ENCODE data around the gene ANO1. TPM values are rescaled to one million over a fixed set of nuclear protein-coding genes. Genes with fewer than 3 reads are reported as not detected.
"Not testable (repeated sequence)": the region's sequence is repeated elsewhere in the genome, so short reads cannot be mapped to it uniquely, and the experiment has no call there.

ANO1 gene
- total RNA-seq, 1 donor from 2014 or later = not detected

- no peak for DNase-seq (ENCODE audit: low read depth)
Observed at GRCh38 chr11:70186420-70186819, 108.3 kb downstream of the ANO1 start.

DNA sequence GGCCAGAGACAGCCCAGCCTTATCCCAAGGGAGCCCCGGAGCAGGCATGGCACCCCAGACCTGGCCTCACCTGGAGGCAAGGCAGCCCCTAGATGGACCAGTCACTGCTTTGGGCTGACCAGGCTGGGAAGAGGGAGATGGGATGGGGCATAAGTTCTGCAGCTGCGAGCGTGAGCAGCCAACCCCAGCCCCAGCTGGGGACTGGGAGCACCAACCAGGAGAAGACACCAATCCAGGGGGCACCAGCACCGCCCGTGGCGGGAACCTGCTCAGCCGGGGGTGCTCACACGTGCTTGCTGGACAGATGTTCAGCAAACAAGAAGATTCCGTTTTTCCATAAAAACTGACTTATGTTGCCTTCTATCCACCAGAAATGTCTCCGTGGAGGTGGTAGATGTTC, 108.8 kb downstream of the ANO1 start:
- DNase-seq (ENCODE audit: low read depth) = no peak

GRCh38 chr11:70187771-70188170, 109.7 kb downstream of the ANO1 start:
- DNase-seq (ENCODE audit: low read depth) = no peak

DNA sequence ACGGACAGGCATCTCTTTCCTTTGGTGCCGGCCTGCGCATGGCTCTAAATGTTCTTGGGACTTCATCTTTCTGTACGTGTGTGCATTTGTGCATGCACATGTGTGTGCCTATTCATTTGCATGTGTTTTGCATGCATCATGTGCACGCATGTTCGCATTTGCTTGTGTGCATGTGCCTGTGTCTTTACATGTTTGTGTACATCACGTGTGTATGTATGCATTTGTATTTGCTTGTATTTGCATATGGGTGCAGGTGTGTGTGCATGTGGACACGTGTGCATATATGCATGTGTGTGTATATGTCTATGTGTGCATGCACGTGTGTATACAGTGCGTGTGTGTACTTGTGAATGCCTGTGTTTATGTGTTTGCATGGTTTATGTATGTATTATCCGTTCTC, 111.5 kb downstream of the ANO1 start:
- no peak for DNase-seq (ENCODE audit: low read depth)

DNA sequence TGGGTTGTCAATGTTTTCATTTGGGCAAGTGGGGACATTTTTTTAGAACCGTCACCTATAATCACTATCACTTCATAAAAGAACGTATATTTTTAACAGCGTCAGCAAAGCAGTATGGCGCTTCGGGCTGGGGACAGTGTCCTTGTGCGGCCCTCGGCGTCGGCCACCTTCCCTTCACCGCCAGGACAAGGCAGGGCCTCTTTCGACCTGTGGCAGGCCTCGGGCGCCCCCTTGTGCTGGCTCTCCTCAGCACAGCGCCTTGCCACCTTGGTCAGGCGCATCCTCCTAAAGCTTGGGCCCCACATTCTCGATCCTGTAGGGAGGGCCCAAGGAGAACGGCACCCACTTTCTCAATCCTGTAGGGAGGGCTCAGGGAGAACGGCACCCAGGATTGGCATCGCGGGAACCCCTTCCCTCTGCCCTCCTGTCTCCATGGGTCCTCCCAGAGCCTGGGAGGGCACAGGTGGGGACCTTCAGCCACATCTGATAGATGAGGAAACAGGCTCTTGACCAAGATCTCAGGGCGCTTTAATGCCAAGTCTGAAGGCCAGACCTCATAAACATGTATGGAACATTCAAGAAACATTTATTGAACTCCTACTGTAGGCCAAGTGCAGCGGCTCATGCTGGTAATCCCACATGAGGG, 113.5 kb downstream of the ANO1 start:
- DNase-seq (ENCODE audit: low read depth) = peak; percentile 48

- peak; percentile 18 for DNase-seq (ENCODE audit: low read depth)
Observed at GRCh38 chr11:70192666-70193410, 114.7 kb downstream of the ANO1 start.

GRCh38 chr11:70193411-70194292, 115.5 kb downstream of the ANO1 start:
- no peak for DNase-seq (ENCODE audit: low read depth)

- no peak for DNase-seq (ENCODE audit: low read depth)
Observed at GRCh38 chr11:70194792-70195791, 117.0 kb downstream of the ANO1 start.

GRCh38 chr11:70200212-70200844, 122.2 kb downstream of the ANO1 start:
- no peak for DNase-seq (ENCODE audit: low read depth)

DNA sequence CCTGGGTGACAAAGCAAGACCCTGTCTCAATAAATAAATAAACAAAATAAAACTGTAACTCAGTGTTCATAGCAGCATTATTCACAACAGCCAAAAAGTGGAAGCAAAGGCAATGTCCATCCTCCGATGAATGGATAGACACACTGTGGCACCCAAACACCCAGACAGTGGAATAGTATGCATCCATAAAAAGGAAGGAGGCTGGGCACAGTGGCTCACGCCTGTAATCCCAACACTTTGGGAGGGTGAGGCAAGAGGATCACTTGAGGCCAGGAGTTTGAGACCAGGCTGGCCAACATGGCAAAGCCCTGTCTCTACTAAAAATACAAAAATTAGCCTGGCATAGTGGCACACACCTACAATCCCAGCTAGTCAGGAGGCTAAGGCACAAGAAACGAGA, 122.9 kb downstream of the ANO1 start:
- DNase-seq (ENCODE audit: low read depth) = not testable (repeated sequence)

- no peak for DNase-seq (ENCODE audit: low read depth)
Observed at GRCh38 chr11:70201882-70202861, 124.1 kb downstream of the ANO1 start.

GRCh38 chr11:70202920-70203750, 125.0 kb downstream of the ANO1 start, which contains the start of gene FADD:
TSS of gene FADD (plus strand) at chr11:70203296. CDS start at chr11:70203460, 164 bp downstream.
- peak; percentile 96 for DNase-seq (ENCODE audit: low read depth)

- DNase-seq (ENCODE audit: low read depth) = peak; percentile 70
Observed at GRCh38 chr11:70203751-70204465, 125.8 kb downstream of the ANO1 start.

- no peak for DNase-seq (ENCODE audit: low read depth)
Observed at GRCh38 chr11:70204466-70204799, 126.3 kb downstream of the ANO1 start.

DNA sequence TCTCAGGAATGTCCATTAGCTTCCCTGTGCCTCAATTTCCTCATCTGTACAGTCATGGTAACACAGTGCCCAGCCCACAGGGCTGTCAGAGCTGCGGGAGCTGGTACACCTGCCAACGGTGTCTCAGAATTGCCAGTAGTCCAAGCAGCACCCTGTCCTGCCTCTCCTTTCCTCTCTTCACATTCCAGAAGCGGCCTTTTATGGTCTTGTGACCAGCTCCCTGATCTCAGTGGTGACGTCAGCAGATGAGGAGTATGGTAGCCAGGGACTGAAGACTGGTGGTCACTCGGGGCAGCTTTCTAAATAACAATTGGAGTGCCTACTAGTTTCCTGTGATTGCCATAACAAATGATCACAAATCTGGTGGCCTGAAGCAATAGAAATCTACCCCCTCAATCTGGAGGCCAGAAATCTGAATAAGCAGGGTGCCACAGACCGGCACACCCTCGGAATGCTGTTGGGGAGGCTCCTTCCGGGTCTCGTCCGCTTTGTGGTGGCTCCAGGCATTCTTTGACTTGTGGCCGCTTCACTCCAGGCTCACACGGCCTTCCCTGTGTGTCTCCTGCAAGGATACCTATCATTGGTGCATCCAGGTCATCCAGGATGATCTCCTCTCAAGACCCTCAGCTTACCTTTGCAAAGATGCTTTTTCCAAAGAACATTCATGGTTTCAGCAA, 127.1 kb downstream of the ANO1 start:
- no peak for DNase-seq (ENCODE audit: low read depth)

- no peak for DNase-seq (ENCODE audit: low read depth)
Observed at GRCh38 chr11:70205766-70206165, 127.6 kb downstream of the ANO1 start.

Data from myocyte (in vitro differentiated cells).